Right forelimb (tissue), 1 donor: Measurements from ENCODE around the gene HNRNPAB.

Experiments used
- DNase-seq: peaks from one replicate; pipeline ENCODE4 v3.0.0-alpha.2; 2018

Gene HNRNPAB

GRCh38 chr5:178204182-178204934, at the start of gene HNRNPAB:
HNRNPAB (plus strand) TSS chr5:178204533; CDS start chr5:178204838, 305 bp downstream.
- peak; percentile 98 for DNase-seq

GRCh38 chr5:178155065-178155464, 49.3 kb upstream of the HNRNPAB start:
- DNase-seq: no peak

GRCh38 chr5:178160176-178160575, 44.2 kb upstream of the HNRNPAB start:
- DNase-seq: no peak

- no peak for DNase-seq
These were observed 41.9 kb upstream of the HNRNPAB start for GRCh38 chr5:178162481-178162880.

GRCh38 chr5:178163772-178164735, 40.3 kb upstream of the HNRNPAB start:
- peak; percentile 92 for DNase-seq

GRCh38 chr5:178165581-178165980, 38.8 kb upstream of the HNRNPAB start:
- no peak for DNase-seq

GRCh38 chr5:178170455-178170854, 33.9 kb upstream of the HNRNPAB start:
- DNase-seq: no peak

- no peak for DNase-seq
These were observed 29.9 kb upstream of the HNRNPAB start for GRCh38 chr5:178174456-178174855.

GRCh38 chr5:178176791-178177190, 27.5 kb upstream of the HNRNPAB start:
- DNase-seq: no peak

- DNase-seq: no peak
These were observed 26.8 kb upstream of the HNRNPAB start for GRCh38 chr5:178177569-178177968.

GRCh38 chr5:178180141-178180863, 24.0 kb upstream of the HNRNPAB start:
- DNase-seq: no peak

GRCh38 chr5:178182158-178182876, 22.0 kb upstream of the HNRNPAB start:
- DNase-seq: no peak

- DNase-seq: no peak
These were observed 17.9 kb upstream of the HNRNPAB start for GRCh38 chr5:178186427-178186826.

- no peak for DNase-seq
These were observed 17.3 kb upstream of the HNRNPAB start, which contains the start of gene GMCL2 for GRCh38 chr5:178187014-178187413. GMCL2 (minus strand) TSS chr5:178187371; CDS start chr5:178187299, 72 bp downstream.

- no peak for DNase-seq
These were observed 14.9 kb upstream of the HNRNPAB start for GRCh38 chr5:178189433-178189832.

- DNase-seq: no peak
These were observed 12.7 kb upstream of the HNRNPAB start for GRCh38 chr5:178191661-178192060.

- no peak for DNase-seq
These were observed 12.1 kb upstream of the HNRNPAB start for GRCh38 chr5:178192244-178192643.

GRCh38 chr5:178192787-178193186, 11.5 kb upstream of the HNRNPAB start:
- DNase-seq: no peak

- no peak for DNase-seq
These were observed 11.0 kb upstream of the HNRNPAB start for GRCh38 chr5:178193251-178193809.

GRCh38 chr5:178194026-178194425, 10.3 kb upstream of the HNRNPAB start:
- no peak for DNase-seq

- DNase-seq: no peak
These were observed 8.0 kb upstream of the HNRNPAB start for GRCh38 chr5:178196281-178196812.

- DNase-seq: no peak
These were observed 7.3 kb upstream of the HNRNPAB start for GRCh38 chr5:178196986-178197385.
